Measurements from ENCODE around the gene GRID2IP. TPM values are rescaled to one million over a fixed set of nuclear protein-coding genes. Genes with fewer than 3 reads are reported as not detected.
"Not testable (repeated sequence)": the region's sequence is repeated elsewhere in the genome, so short reads cannot be mapped to it uniquely, and the experiment has no call there.

Gene GRID2IP
- total RNA-seq, 1 experiment from 2014 or later: not detected

DNA sequence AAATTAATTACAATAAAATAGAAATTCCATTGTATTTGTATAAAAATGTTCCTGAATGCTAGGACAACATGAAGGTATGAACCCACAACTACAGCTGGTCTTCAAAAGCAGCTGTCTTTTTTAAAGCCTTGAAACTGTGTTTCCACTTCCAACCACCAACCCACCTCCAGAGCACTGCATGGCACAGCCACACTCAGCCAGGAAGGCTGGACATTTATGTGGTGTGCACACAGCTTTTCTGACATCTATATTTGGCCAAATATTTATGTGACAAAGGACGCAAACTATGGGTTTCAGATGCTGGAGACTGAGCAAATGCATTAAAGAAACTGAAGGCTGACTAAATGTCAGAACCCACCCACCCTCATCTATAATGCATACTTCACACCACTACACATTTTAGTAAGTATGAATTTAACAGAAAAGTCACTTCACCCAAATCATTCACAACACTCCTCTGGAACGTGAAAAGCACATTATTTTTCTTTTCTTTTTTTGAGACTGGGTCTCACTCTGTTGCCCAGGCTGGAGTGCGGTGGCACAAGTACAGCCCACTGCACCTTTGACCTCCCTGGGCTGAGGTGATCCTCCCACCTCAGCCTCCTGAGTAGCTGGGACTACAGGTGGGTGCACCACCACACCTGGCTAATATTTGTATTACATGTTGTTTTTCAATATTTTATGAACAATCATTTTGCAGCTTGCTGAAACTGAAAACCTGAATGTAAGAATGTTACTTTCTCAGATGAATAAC is 75.7 kb downstream of the GRID2IP start:
- Histone ChIP-seq H3K27ac (ENCODE audit: low read depth, low read length, poor library complexity, severe bottlenecking) (no peak overlapping the region), H3K4me3 (ENCODE audit: low read depth, low read length, poor library complexity, severe bottlenecking) (no peak overlapping the region), H3K9me3 (ENCODE audit: low read depth, low read length, poor library complexity, severe bottlenecking) (no peaks in the 10 kb centered on the region), H3K4me1 (ENCODE audit: insufficient read depth, low read length, poor library complexity, severe bottlenecking) (no peaks in the 10 kb centered on the region), H3K27me3 (replicated peaks; ENCODE audit: insufficient read depth, low read depth, low read length, poor library complexity) (no peaks in the 10 kb centered on the region), H3K36me3 (ENCODE audit: insufficient read depth, low read length, poor library complexity, severe bottlenecking) (peaks cover 26% of the 10 kb centered on the region)
- intact Hi-C loops (cut with micrococcal nuclease; ENCODE audit: unreplicated experiment): no loop called here
- no peak for DNase-seq (ENCODE audit: low spot score)
- no TSS peak for BruUV-seq (replicated peaks)
- no peak for TF ChIP-seq EZH2 (IDR thresholded peaks at IDR 0.05; ENCODE audit: borderline replicate concordance, low read depth, low read length, poor library complexity, severe bottlenecking)
- TF ChIP-seq, protein P1, sequence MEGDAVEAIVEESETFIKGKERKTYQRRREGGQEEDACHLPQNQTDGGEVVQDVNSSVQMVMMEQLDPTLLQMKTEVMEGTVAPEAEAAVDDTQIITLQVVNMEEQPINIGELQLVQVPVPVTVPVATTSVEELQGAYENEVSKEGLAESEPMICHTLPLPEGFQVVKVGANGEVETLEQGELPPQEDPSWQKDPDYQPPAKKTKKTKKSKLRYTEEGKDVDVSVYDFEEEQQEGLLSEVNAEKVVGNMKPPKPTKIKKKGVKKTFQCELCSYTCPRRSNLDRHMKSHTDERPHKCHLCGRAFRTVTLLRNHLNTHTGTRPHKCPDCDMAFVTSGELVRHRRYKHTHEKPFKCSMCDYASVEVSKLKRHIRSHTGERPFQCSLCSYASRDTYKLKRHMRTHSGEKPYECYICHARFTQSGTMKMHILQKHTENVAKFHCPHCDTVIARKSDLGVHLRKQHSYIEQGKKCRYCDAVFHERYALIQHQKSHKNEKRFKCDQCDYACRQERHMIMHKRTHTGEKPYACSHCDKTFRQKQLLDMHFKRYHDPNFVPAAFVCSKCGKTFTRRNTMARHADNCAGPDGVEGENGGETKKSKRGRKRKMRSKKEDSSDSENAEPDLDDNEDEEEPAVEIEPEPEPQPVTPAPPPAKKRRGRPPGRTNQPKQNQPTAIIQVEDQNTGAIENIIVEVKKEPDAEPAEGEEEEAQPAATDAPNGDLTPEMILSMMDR (conservative IDR thresholded peaks at IDR 0.05; ENCODE audit: low read depth, low read length): no peak
- CTCF ChIA-PET: no interaction called here
- POLR2A ChIA-PET (ENCODE audit: low non-redundant PET): no interaction called here

DNA sequence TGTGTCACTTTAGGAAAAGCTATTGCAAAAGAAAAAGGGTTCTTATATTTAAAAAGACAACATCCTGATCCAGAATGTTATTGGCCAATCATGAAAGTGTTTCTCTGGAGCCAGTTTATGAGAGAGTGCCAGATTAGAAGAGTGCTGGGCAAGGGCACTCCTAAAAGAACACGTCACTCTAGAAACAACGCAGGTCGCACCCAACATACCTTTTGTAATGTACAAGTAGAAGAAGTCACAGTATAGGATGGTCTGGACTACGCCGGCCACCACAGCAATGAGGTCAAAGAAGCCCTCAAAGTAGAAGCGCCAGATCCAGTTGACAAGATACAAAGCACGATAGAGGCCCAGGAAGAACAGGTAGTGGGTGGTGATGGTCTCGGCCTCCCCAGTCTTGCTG is 85.4 kb downstream of the GRID2IP start:
- H3K27ac ChIP-seq (ENCODE audit: low read depth, low read length, poor library complexity, severe bottlenecking): no peak overlapping the region
- no peak for DNase-seq (ENCODE audit: low spot score)
- no peaks in the 10 kb centered on the region for H3K27me3 ChIP-seq (replicated peaks; ENCODE audit: insufficient read depth, low read depth, low read length, poor library complexity)
- no peak overlapping the region for H3K4me3 ChIP-seq (ENCODE audit: low read depth, low read length, poor library complexity, severe bottlenecking)
- H3K36me3 ChIP-seq (ENCODE audit: insufficient read depth, low read length, poor library complexity, severe bottlenecking): peaks cover 80% of the 10 kb centered on the region
- no TSS peak for BruUV-seq (replicated peaks)
- H3K9me3 ChIP-seq (ENCODE audit: low read depth, low read length, poor library complexity, severe bottlenecking): no peaks in the 10 kb centered on the region
- no peaks in the 10 kb centered on the region for H3K4me1 ChIP-seq (ENCODE audit: insufficient read depth, low read length, poor library complexity, severe bottlenecking)
- CTCF ChIA-PET: no interaction called here
- POLR2A ChIA-PET (ENCODE audit: low non-redundant PET): no interaction called here
- intact Hi-C loops (cut with micrococcal nuclease; ENCODE audit: unreplicated experiment): no loop called here
- TF ChIP-seq EZH2 (IDR thresholded peaks at IDR 0.05; ENCODE audit: borderline replicate concordance, low read depth, low read length, poor library complexity, severe bottlenecking): no peak
- TF ChIP-seq, protein P1 (conservative IDR thresholded peaks at IDR 0.05; ENCODE audit: low read depth, low read length): no peak

DNA sequence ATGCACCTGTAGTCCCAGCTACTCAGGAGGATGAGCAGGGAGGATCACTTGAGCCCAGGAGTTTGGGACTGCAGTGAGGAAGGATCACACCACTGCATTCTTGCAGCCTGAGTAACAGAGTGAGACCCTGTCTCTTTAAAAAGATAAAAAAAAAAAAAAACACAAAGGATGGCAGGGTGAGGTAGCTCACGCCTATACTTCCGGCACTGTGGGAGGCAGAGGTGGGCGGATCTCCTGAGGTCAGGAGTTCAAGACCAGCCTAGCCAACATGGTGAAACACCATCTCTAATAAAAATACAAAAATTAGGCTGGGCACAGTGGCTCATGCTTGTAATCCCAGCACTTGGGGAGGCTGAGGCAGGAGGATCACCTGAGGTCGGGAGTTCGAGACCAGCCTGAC is 87.7 kb downstream of the GRID2IP start:
- BruUV-seq (replicated peaks); H3K4me1 ChIP-seq (ENCODE audit: insufficient read depth, low read length, poor library complexity, severe bottlenecking); CTCF ChIA-PET; H3K27me3 ChIP-seq (replicated peaks; ENCODE audit: insufficient read depth, low read depth, low read length, poor library complexity); POLR2A ChIA-PET (ENCODE audit: low non-redundant PET); intact Hi-C loops (cut with micrococcal nuclease; ENCODE audit: unreplicated experiment); H3K27ac ChIP-seq (ENCODE audit: low read depth, low read length, poor library complexity, severe bottlenecking); DNase-seq (ENCODE audit: low spot score); H3K4me3 ChIP-seq (ENCODE audit: low read depth, low read length, poor library complexity, severe bottlenecking); H3K9me3 ChIP-seq (ENCODE audit: low read depth, low read length, poor library complexity, severe bottlenecking): not testable (repeated sequence)
- peaks cover 64% of the 10 kb centered on the region for H3K36me3 ChIP-seq (ENCODE audit: insufficient read depth, low read length, poor library complexity, severe bottlenecking)
